Endothelial cell of umbilical vein (primary cell): ENCODE data around the gene IDNK. TPM values are rescaled to one million over a fixed set of nuclear protein-coding genes. Genes with fewer than 3 reads are reported as not detected.

Experiments
- Bru-seq: library from RNA; stranded (reverse); fragments of 400-500 nt; gene quantifications from one replicate; lab custom pipeline; 2021; lab: Mats Ljungman, UMichigan
- BruChase-seq, 2 experiments: library from RNA; stranded (reverse); fragments of 400-500 nt; gene quantifications; one replicate each; lab custom pipeline; 2021; lab: Mats Ljungman, UMichigan
- BruUV-seq: library from RNA; stranded (reverse); fragments of 400-500 nt; replicated peaks from 2 replicates; lab custom pipeline; 2021; lab: Mats Ljungman, UMichigan
- CTCF ChIA-PET: fragments of 300-600, 350-600 bp; sonication (Branson Sonifier 250); formaldehyde crosslinking; loops from one replicate; lab custom pipeline; 2021; ENCODE audit warnings: antibody characterized with exemption, inconsistent platforms; lab: Charles Lee
- POLR2A ChIA-PET: fragments of 300-600, 350-600 bp; sonication (Branson Sonifier 250); formaldehyde crosslinking; loops from one replicate; lab custom pipeline; 2021; ENCODE audit warnings: antibody characterized with exemption, inconsistent platforms; lab: Charles Lee
- DNase-seq: peaks from one replicate; pipeline ENCODE4 v3.0.0-alpha.2; 2011; ENCODE audit warnings: low read depth, low spot score
- FAIRE-seq: peaks from 2 replicates; lab custom pipeline; 2011; peaks lifted over from hg19 to GRCh38; lab: Jason Lieb, UNC
- H2AFZ ChIP-seq: 2 replicates; pipeline ENCODE4 v1.6.0; 2012; ENCODE audit warnings: low read depth, low read length, control low read depth, inconsistent platforms
- H3K27ac ChIP-seq: 2 replicates; pipeline ENCODE4 v1.5.1; 2011; ENCODE audit warnings: low read depth, mild to moderate bottlenecking, control low read depth, low read length, moderate library complexity; ENCODE audit not compliant: insufficient read depth
- H3K27me3 ChIP-seq, 2 experiments: 2 replicates each; pipeline versions ENCODE4 v1.6.0 to v1.6.1; 2011; ENCODE audit warnings: low read length in 2 of 2, mixed read lengths in 1 of 2; ENCODE audit not compliant: control insufficient read depth in 2 of 2, insufficient read depth in 2 of 2
- H3K36me3 ChIP-seq, 2 experiments: 2 replicates in 1 of 2; 3 replicates in 1 of 2; pipeline ENCODE4 v1.5.1; 2011; ENCODE audit warnings: low read length in 2 of 2, mild to moderate bottlenecking in 1 of 2, moderate library complexity in 1 of 2; ENCODE audit not compliant: control insufficient read depth in 2 of 2, insufficient read depth in 2 of 2; ENCODE audit errors: extremely low read depth in 1 of 2
- H3K4me1 ChIP-seq: 3 replicates; pipeline ENCODE4 v1.5.1; 2011; ENCODE audit warnings: mild to moderate bottlenecking, low read length; ENCODE audit not compliant: control insufficient read depth, insufficient read depth; ENCODE audit errors: extremely low read depth
- H3K4me2 ChIP-seq: 2 replicates; pipeline ENCODE4 v1.6.1; 2011; ENCODE audit warnings: low read length, control low read depth, mixed read lengths; ENCODE audit not compliant: insufficient read depth
- H3K4me3 ChIP-seq, 3 experiments: fragments of 200-600 bp in 1 of 3; sonication (generic), shearing (Covaris generic) in 1 of 3; replicated peaks in 1 of 3; 2 replicates each; pipeline ENCODE4 v1.5.1; 2011 to 2016; ENCODE audit warnings: control low read depth in 3 of 3, low read length in 3 of 3, mild to moderate bottlenecking in 2 of 3, inconsistent platforms in 1 of 3, low read depth in 1 of 3, moderate library complexity in 1 of 3; ENCODE audit not compliant: insufficient read depth in 1 of 3
- H3K79me2 ChIP-seq: 2 replicates; pipeline ENCODE4 v1.6.0; 2012; ENCODE audit warnings: low read length, inconsistent platforms; ENCODE audit not compliant: control insufficient read depth, insufficient read depth
- H3K9ac ChIP-seq: replicated peaks from 2 replicates; pipeline ENCODE3; 2011; ENCODE audit warnings: low read length, control low read depth; ENCODE audit not compliant: insufficient read depth; ENCODE audit errors: extremely low read depth
- H3K9me1 ChIP-seq: replicated peaks from 3 replicates; pipeline ENCODE4 v1.6.0; 2011; ENCODE audit warnings: mild to moderate bottlenecking, low read length; ENCODE audit not compliant: control insufficient read depth, insufficient read depth; ENCODE audit errors: extremely low read depth
- H3K9me3 ChIP-seq: replicated peaks from 2 replicates; pipeline ENCODE4 v1.5.1; 2012; ENCODE audit warnings: low read length, inconsistent platforms; ENCODE audit not compliant: control insufficient read depth, insufficient read depth
- H4K20me1 ChIP-seq: replicated peaks from 2 replicates; pipeline ENCODE3; 2011; ENCODE audit warnings: mild to moderate bottlenecking, low read length; ENCODE audit not compliant: control insufficient read depth, insufficient read depth; ENCODE audit errors: extremely low read depth
- FOS ChIP-seq: IDR thresholded peaks from 2 replicates; pipeline ENCODE4 v1.6.1; 2011; ENCODE audit warnings: mild to moderate bottlenecking, low read length, moderate library complexity, borderline replicate concordance; ENCODE audit not compliant: insufficient read depth
- POLR2A ChIP-seq: IDR thresholded peaks from 2 replicates; pipeline ENCODE4 v1.6.1; 2012; ENCODE audit warnings: low read depth, mild to moderate bottlenecking, control low read depth, low read length
- POLR2AphosphoS5 ChIP-seq: IDR thresholded peaks from 2 replicates; pipeline ENCODE4 v1.6.1; 2012; ENCODE audit warnings: low read depth, mild to moderate bottlenecking, control low read depth, low read length, moderate library complexity; ENCODE audit not compliant: insufficient read depth
- dilution Hi-C: fragments of 300-500 bp; cut with MboI; formaldehyde crosslinking; loops from one replicate; pipeline ENCODE4 v1.15.0; 2019; ENCODE audit warnings: low sequenced_read_pairs; ENCODE audit not compliant: extremely low pct_ligation_motif_present
- intact Hi-C: fragments of 100-400 bp; cut with micrococcal nuclease; formaldehyde crosslinking; loops from one replicate; pipeline ENCODE4 v1.10.0; 2022
- long read RNA-seq: library from polyadenylated mRNA; stranded (forward); transcript quantifications from one replicate; pipeline ENCODE4 v2.0.0, GENCODE V29; 2021
- polyA minus RNA-seq, 3 experiments: library from RNA; depleted of rRNA, polyadenylated mRNA; stranded (reverse); fragments of >200 nt; gene quantifications; 1 replicate in 1 of 3; 2 replicates in 2 of 3; pipeline ENCODE4 v1.2.3, GENCODE V29; 2011
- polyA plus RNA-seq, 4 experiments: library from polyadenylated mRNA; depleted of rRNA in 3 of 4; stranded (reverse) in 3 of 4; unstranded in 1 of 4; fragments of >200 nt; gene quantifications; 2 replicates each; pipeline versions ENCODE4 v1.2.1 to v1.2.3, GENCODE V29; 2011 to 2012; ENCODE audit warnings: missing spikeins in 1 of 4
- total RNA-seq: library from RNA; stranded (reverse); gene quantifications from 2 replicates; pipeline ENCODE4 v1.2.3, GENCODE V29; 2021
- TF ChIP-seq, protein P1 (sequence below): IDR thresholded peaks from 2 replicates; pipeline ENCODE4 v1.6.1; 2011; ENCODE audit not compliant: insufficient read depth, insufficient read length

IDNK gene
- total RNA-seq (3.4 and 4.5 TPM in 2 replicates), polyA plus RNA-seq (2.4 and 2.7 TPM in 2 replicates), polyA minus RNA-seq (0.45 and 0.49 TPM in 2 replicates), Bru-seq, nascent RNA (percentile 48 among the genes with signal in this experiment), BruChase-seq, experiment 1, labeled RNA remaining after a 6-hour chase (percentile 28 among the genes with signal in this experiment), BruChase-seq, experiment 2, labeled RNA remaining after a 2-hour chase (percentile 32 among the genes with signal in this experiment)
- polyA plus RNA-seq (2011; cell fraction: cytosol; rRNA removed): 4.4 and 4.6 TPM in 2 replicates
- polyA plus RNA-seq (2011; cell fraction: nucleus; rRNA removed): 3.9 and 4.0 TPM in 2 replicates
- 4.4 and 4.6 TPM in 2 replicates for polyA plus RNA-seq (2012)
- polyA minus RNA-seq (2011; cell fraction: cytosol; rRNA and poly(A)+ RNA removed): 1.3 TPM
- 0.87 and 1.2 TPM in 2 replicates for polyA minus RNA-seq (2011; cell fraction: nucleus; rRNA and poly(A)+ RNA removed)
- long read RNA-seq, transcript IDNK-203 (4 exons, 629 nt): minor isoform, 5 of 22 reads
- long read RNA-seq, transcript IDNK-202 (5 exons, 692 nt): major isoform, 12 of 22 reads
- long read RNA-seq, partial matches to known transcripts: 1 of 22 reads
- long read RNA-seq, other reads (novel, unspliced or antisense): 4 of 22 reads

DNA sequence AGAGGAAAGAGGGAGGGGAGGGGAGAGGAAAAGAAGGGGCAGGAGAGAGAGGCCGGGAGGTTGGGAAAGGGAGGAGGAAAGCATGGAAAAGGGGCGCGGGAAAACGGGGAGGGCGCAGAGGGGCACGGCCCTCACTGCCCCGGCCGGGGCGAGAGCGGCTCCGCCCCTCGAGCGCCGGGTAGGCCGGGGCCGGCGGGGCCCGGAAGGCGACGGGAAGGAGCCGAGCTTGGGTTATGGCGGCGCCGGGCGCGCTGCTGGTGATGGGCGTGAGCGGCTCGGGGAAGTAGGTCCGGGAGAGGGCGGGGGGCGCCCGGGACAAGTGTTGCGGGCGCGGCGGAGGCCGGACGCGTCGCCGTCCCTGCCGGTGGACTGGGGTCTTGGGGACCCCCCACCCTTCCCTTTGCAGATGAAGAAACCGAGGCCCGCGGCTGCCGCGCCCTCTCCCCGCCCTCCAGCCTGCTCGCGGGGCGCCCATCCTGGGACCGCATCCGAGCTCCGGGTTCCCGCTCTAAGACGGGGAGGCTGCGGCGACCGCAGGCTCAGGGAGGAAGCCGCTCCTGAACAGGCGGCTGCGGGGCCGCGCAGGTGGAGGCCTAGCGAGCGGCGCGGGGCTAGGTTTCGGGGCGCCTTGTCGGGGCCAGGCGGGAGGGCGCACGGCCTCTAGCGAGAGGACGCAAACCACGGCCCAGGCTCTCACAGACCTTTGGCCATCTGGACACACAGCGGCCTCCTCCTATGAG is at the start of gene IDNK:
Gene IDNK, plus strand, starts transcription at position 205 of the 740 bp plus-strand sequence. Its CDS starts 29 bp downstream, at position 234.
- Histone ChIP-seq H3K4me3 (peak within 1 kb of the TSS; percentile 71 to 83 (median 81)), H3K27me3 (peaks cover 1 to 3% of the 10 kb centered on the region in 2 experiments), H3K36me3 (no peaks in the 10 kb centered on the region), H3K9ac (peak within 1 kb of the TSS; percentile 89), H3K79me2 (no peaks in the 10 kb centered on the region), H3K4me2 (peak within 1 kb of the TSS; percentile 79), H3K9me1 (no peaks in the 10 kb centered on the region), H4K20me1 (no peaks in the 10 kb centered on the region), H3K27ac (peak within 1 kb of the TSS; percentile 68), H2AFZ (peak within 1 kb of the TSS; percentile 61), H3K9me3 (no peaks in the 10 kb centered on the region), H3K4me1 (peaks cover 10% of the 10 kb centered on the region)
- dilution Hi-C loops: no loop called here
- TF ChIP-seq FOS (no peak), POLR2AphosphoS5 (peak; percentile 55), POLR2A (peak; percentile 26)
- TF ChIP-seq, protein P1, sequence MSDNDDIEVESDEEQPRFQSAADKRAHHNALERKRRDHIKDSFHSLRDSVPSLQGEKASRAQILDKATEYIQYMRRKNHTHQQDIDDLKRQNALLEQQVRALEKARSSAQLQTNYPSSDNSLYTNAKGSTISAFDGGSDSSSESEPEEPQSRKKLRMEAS: no peak
- POLR2A ChIA-PET: interaction anchor here (0.6 kb wide), 1 partner anchor 75 kb away, joined by 4 read pairs; no protein-coding TSS in a partner anchor
- BruUV-seq: TSS peak; percentile 20
- FAIRE-seq (peak; percentile 74), DNase-seq (peak; percentile 53)
- CTCF ChIA-PET: interaction anchor here (1.0 to 1.5 kb wide), 5 partner anchors 14 to 403 kb away, joined by 3 to 5 read pairs (median 3); no protein-coding TSS in a partner anchor
- intact Hi-C loops: loop anchor here (1.0 to 5.0 kb wide), 5 partner anchors 26 to 639 kb away; partner anchors contain the start of gene KIF27
